A549 (cell line): Measurements from ENCODE around the gene NEDD8. TPM values are rescaled to one million over a fixed set of nuclear protein-coding genes. Genes with fewer than 3 reads are reported as not detected.

Experiments used
- ATAC-seq, 2 experiments: fragments of 200-7000 bp in 1 of 2; fragments of >200 bp in 1 of 2; cut with Nextera tagmentation in 1 of 2; cut with Tn5 transposase in 1 of 2; 3 replicates each; pipeline versions ENCODE4 v1.8.0 to v1.9.1; 2018 to 2020; ENCODE audit warnings: mild to moderate bottlenecking in 1 of 2, moderate library complexity in 1 of 2
- CTCF ChIA-PET: fragments of 300-600 bp; sonication (Branson Sonifier 250); formaldehyde crosslinking; extraction: SDS; loops from one replicate; lab custom pipeline; 2021; ENCODE audit warnings: antibody characterized with exemption, inconsistent platforms; lab: Yijun Ruan, JAX
- POLR2A ChIA-PET: fragments of 350-600 bp; formaldehyde crosslinking; extraction: SDS; loops from one replicate; lab custom pipeline; 2021; ENCODE audit warnings: antibody characterized with exemption, inconsistent platforms; lab: Yijun Ruan, JAX
- DNase-seq, 2 experiments: peaks; one replicate each; pipeline versions ENCODE4 v3.0.0 to v3.0.0-alpha.2; 2011 to 2016; ENCODE audit warnings: low read depth in 1 of 2, low spot score in 1 of 2
- FAIRE-seq: peaks from 2 replicates; lab custom pipeline; 2011; peaks lifted over from hg19 to GRCh38; lab: Jason Lieb, UNC
- H3K27ac ChIP-seq, 2 experiments: fragments of >200 bp; sonication (Bioruptor Twin); formaldehyde crosslinking; 3 replicates each; pipeline ENCODE4 v1.5.1; 2016 to 2017
- H3K4me1 ChIP-seq: fragments of >200 bp; sonication (Bioruptor Twin); formaldehyde crosslinking; 3 replicates; pipeline ENCODE4 v1.6.1; 2016
- H3K4me2 ChIP-seq: fragments of >200 bp; sonication (Bioruptor Twin); formaldehyde crosslinking; 3 replicates; pipeline ENCODE4 v1.6.1; 2016
- H3K4me3 ChIP-seq: fragments of >200 bp; sonication (Bioruptor Twin); formaldehyde crosslinking; 3 replicates; pipeline ENCODE4 v1.5.1; 2016
- H3K9me3 ChIP-seq: fragments of >200 bp; sonication (Bioruptor Twin); formaldehyde crosslinking; 3 replicates; pipeline ENCODE4 v1.6.1; 2016
- BHLHE40 ChIP-seq: IDR thresholded peaks from 2 replicates; pipeline ENCODE4 v1.6.1; 2012; ENCODE audit warnings: low read depth, low read length, inconsistent platforms
- CBX2 ChIP-seq: fragments of 200-600 bp; sonication (generic); IDR thresholded peaks from 2 replicates; pipeline ENCODE4 v1.6.1; 2016; ENCODE audit warnings: low read depth, mild to moderate bottlenecking, borderline replicate concordance
- CEBPB ChIP-seq, 2 experiments: fragments of >200 bp in 1 of 2; sonication (Bioruptor Twin) in 1 of 2; formaldehyde crosslinking in 1 of 2; IDR thresholded peaks; 2 replicates each; pipeline ENCODE4 v1.6.1; 2012 to 2016
- CHD2 ChIP-seq: fragments of 150-350 bp; IDR thresholded peaks from 2 replicates; pipeline ENCODE4 v1.6.1; 2014; ENCODE audit warnings: low read length; ENCODE audit not compliant: partially characterized antibody
- CHD4 ChIP-seq: fragments of 200-600 bp; sonication (generic); IDR thresholded peaks from 2 replicates; pipeline ENCODE4 v1.6.1; 2016; ENCODE audit warnings: antibody characterized with exemption, mild to moderate bottlenecking, borderline replicate concordance
- CTCF ChIP-seq: fragments of >200 bp; sonication (Bioruptor Twin); formaldehyde crosslinking; IDR thresholded peaks from 3 replicates; pipeline ENCODE4 v1.5.1; 2016
- E2F6 ChIP-seq: IDR thresholded peaks from 2 replicates; pipeline ENCODE4 v1.6.1; 2012; ENCODE audit warnings: low read depth, borderline replicate concordance
- EHMT2 ChIP-seq: fragments of 200-600 bp; sonication (generic); IDR thresholded peaks from 2 replicates; pipeline ENCODE4 v1.6.1; 2016; ENCODE audit warnings: antibody characterized with exemption, low read depth, mild to moderate bottlenecking, moderate library complexity
- ELK1 ChIP-seq: fragments of 150-350 bp; IDR thresholded peaks from 2 replicates; pipeline ENCODE4 v1.6.1; 2014; ENCODE audit warnings: low read depth, mild to moderate bottlenecking, low read length
- EP300 ChIP-seq, 2 experiments: fragments of >200 bp; sonication (Bioruptor Twin); formaldehyde crosslinking; IDR thresholded peaks; 2 replicates in 1 of 2; 3 replicates in 1 of 2; pipeline ENCODE4 v1.6.1; 2016 to 2017
- ESRRA ChIP-seq: fragments of 150-350 bp; IDR thresholded peaks from 2 replicates; pipeline ENCODE4 v1.6.1; 2014; ENCODE audit warnings: mild to moderate bottlenecking, low read length, borderline replicate concordance
- FOSB ChIP-seq: fragments of 250-450 bp; sonication (Bioruptor Pico); IDR thresholded peaks from 2 replicates; pipeline ENCODE4 v1.5.0; 2020; ENCODE audit warnings: mild to moderate bottlenecking, moderate library complexity
- FOSL2 ChIP-seq, 2 experiments: fragments of 450-650 bp in 1 of 2; fragments of >200 bp in 1 of 2; sonication (Bioruptor Twin) in 1 of 2; formaldehyde crosslinking; IDR thresholded peaks; 2 replicates each; pipeline versions ENCODE4 v1.5.0 to v1.6.1; 2016 to 2020; ENCODE audit warnings: mild to moderate bottlenecking in 1 of 2, moderate library complexity in 1 of 2
- FOXS1 ChIP-seq: fragments of 250-450 bp; sonication (Bioruptor Pico); IDR thresholded peaks from 2 replicates; pipeline ENCODE4 v1.5.0; 2020; ENCODE audit warnings: mild to moderate bottlenecking, moderate library complexity
- HDAC2 ChIP-seq: fragments of 200-600 bp; sonication (generic); IDR thresholded peaks from 2 replicates; pipeline ENCODE4 v1.6.1; 2016
- HEYL ChIP-seq: fragments of 250-450 bp; sonication (Bioruptor Pico); IDR thresholded peaks from 2 replicates; pipeline ENCODE4 v1.8.0; 2021; ENCODE audit warnings: mild to moderate bottlenecking, moderate library complexity
- HMGXB4 ChIP-seq: fragments of 250-450 bp; sonication (Bioruptor Pico); IDR thresholded peaks from 2 replicates; pipeline ENCODE4 v1.5.0; 2021; ENCODE audit warnings: mild to moderate bottlenecking, moderate library complexity, borderline replicate concordance
- HOXB5 ChIP-seq: fragments of 250-450 bp; sonication (Bioruptor Pico); IDR thresholded peaks from 2 replicates; pipeline ENCODE4 v1.5.0; 2020; ENCODE audit warnings: mild to moderate bottlenecking, moderate library complexity
- JUNB ChIP-seq: fragments of >200 bp; sonication (Bioruptor Twin); formaldehyde crosslinking; IDR thresholded peaks from 2 replicates; pipeline ENCODE4 v1.6.1; 2016
- KDM1A ChIP-seq: fragments of 200-600 bp; sonication (generic); IDR thresholded peaks from 2 replicates; pipeline ENCODE4 v1.6.1; 2016; ENCODE audit warnings: low read depth, mild to moderate bottlenecking
- KDM5A ChIP-seq: fragments of 200-600 bp; sonication (generic); IDR thresholded peaks from 2 replicates; pipeline ENCODE4 v1.6.1; 2016; ENCODE audit warnings: antibody characterized with exemption, mild to moderate bottlenecking
- MAFK ChIP-seq: fragments of 450-650 bp; IDR thresholded peaks from 2 replicates; pipeline ENCODE4 v1.6.1; 2014; ENCODE audit not compliant: partially characterized antibody
- MAX ChIP-seq: IDR thresholded peaks from 2 replicates; pipeline ENCODE4 v1.6.1; 2012
- MYC ChIP-seq: IDR thresholded peaks from 2 replicates; pipeline ENCODE4 v1.6.1; 2012; ENCODE audit warnings: mild to moderate bottlenecking, inconsistent platforms, low read length, improper control_type of control experiment, borderline replicate concordance
- NFE2L2 ChIP-seq: fragments of 150-350 bp; conservative IDR thresholded peaks from 2 replicates; pipeline ENCODE4 v1.6.1; 2014; ENCODE audit warnings: low read length
- NPAS2 ChIP-seq: fragments of 250-450 bp; sonication (Bioruptor Pico); IDR thresholded peaks from 2 replicates; pipeline ENCODE4 v1.8.0; 2022; ENCODE audit warnings: mild to moderate bottlenecking, moderate library complexity, borderline replicate concordance
- PBX3 ChIP-seq: IDR thresholded peaks from 2 replicates; pipeline ENCODE4 v1.6.1; 2012
- POLR2AphosphoS2 ChIP-seq: conservative IDR thresholded peaks from 2 replicates; pipeline ENCODE4 v1.6.1; 2012; ENCODE audit warnings: low read length, improper control_type of control experiment, inconsistent platforms
- RCOR1 ChIP-seq: fragments of 150-350 bp; IDR thresholded peaks from 2 replicates; pipeline ENCODE4 v1.6.1; 2014; ENCODE audit warnings: antibody characterized with exemption, low read length, low read depth
- RFX5 ChIP-seq: fragments of 450-650 bp; IDR thresholded peaks from 2 replicates; pipeline ENCODE4 v1.7.1; 2014; ENCODE audit warnings: antibody characterized with exemption, mild to moderate bottlenecking, moderate library complexity
- SREBF2 ChIP-seq: fragments of 450-650 bp; IDR thresholded peaks from 2 replicates; pipeline ENCODE4 v1.6.1; 2014; ENCODE audit warnings: mild to moderate bottlenecking, moderate library complexity
- TFCP2L1 ChIP-seq: fragments of 250-450 bp; sonication (Bioruptor Pico); IDR thresholded peaks from 2 replicates; pipeline ENCODE4 v1.5.0; 2021; ENCODE audit warnings: mild to moderate bottlenecking
- ZC3H11A ChIP-seq: fragments of 450-650 bp; IDR thresholded peaks from 2 replicates; pipeline ENCODE4 v1.6.1; 2014; ENCODE audit warnings: antibody characterized with exemption, mild to moderate bottlenecking
- ZFP36 ChIP-seq: fragments of 450-650 bp; IDR thresholded peaks from 2 replicates; pipeline ENCODE4 v1.6.1; 2014; ENCODE audit warnings: borderline replicate concordance; ENCODE audit not compliant: partially characterized antibody
- ZNF302 ChIP-seq: fragments of 250-450 bp; sonication (Bioruptor Pico); IDR thresholded peaks from 2 replicates; pipeline ENCODE4 v1.9.0; 2021; ENCODE audit warnings: inconsistent platforms, mild to moderate bottlenecking, moderate library complexity
- WGBS: methylation state at CpG from one replicate; pipeline ENCODE4 v1.1.6; 2017; ENCODE audit errors: missing lambda C conversion rate; 5-methylcytosine and 5-hydroxymethylcytosine counted together
- polyA plus RNA-seq, 4 experiments: library from polyadenylated mRNA; depleted of rRNA in 3 of 4; stranded (reverse); fragments of >200 nt; fragmentation: RNase III in 1 of 4; extraction: RNeasy Plus Mini Kit Qiagen cat#74134 plus additional on column Dnase treatment in 1 of 4; gene quantifications; 2 replicates in 3 of 4; 3 replicates in 1 of 4; pipeline ENCODE4 v1.2.3, GENCODE V29; 2011 to 2017

The NEDD8 gene
- polyA plus RNA-seq, 2 of the 4 experiments (the other 2 are of a cell fraction) = 433 to 589 TPM

- ChIA-PET CTCF (interaction anchor here (0.5 to 4.3 kb wide), 25 partner anchors 9 to 226 kb away, joined by 3 to 31 read pairs (median 4); partner anchors contain the start of genes CIDEB, DHRS1, IPO4 and IRF9), POLR2A (interaction anchor here (0.6 to 3.6 kb wide), 9 partner anchors 15 to 914 kb away, joined by 3 to 36 read pairs (median 3); partner anchors contain the start of genes CBLN3, DCAF11, IPO4 and KHNYN)
- ATAC-seq = peak; percentile 77 to 84
- peaks cover 24% of the 10 kb centered on the region for H3K4me1 ChIP-seq
- peak within 1 kb of the TSS; percentile 72 for H3K4me2 ChIP-seq
- H3K4me3 ChIP-seq = peak within 1 kb of the TSS; percentile 63
- H3K27ac ChIP-seq = peak within 1 kb of the TSS; percentile 80 to 92
- WGBS = under 1% methylated on average over 34 of the region's 40 CpGs
- DNase-seq = peak; percentile 90 to 95
- no peak for FAIRE-seq
- H3K9me3 ChIP-seq = no peaks in the 10 kb centered on the region
- TF ChIP-seq EHMT2 = no peak
- TF ChIP-seq ZNF302 (CRISPR knock-in tag) = no peak
- TF ChIP-seq BHLHE40 = no peak
- no peak for TF ChIP-seq FOSL2 (IDR thresholded peaks at IDR 0.05)
- TF ChIP-seq FOSL2 (CRISPR knock-in tag; IDR thresholded peaks at IDR 0.05) = peak; percentile 57
- no peak for TF ChIP-seq FOSB (CRISPR knock-in tag)
- TF ChIP-seq KDM5A = peak; percentile 87
- no peak for TF ChIP-seq EP300 (IDR thresholded peaks at IDR 0.05)
- peak; percentile 56 for TF ChIP-seq CTCF
- no peak for TF ChIP-seq NFE2L2
- TF ChIP-seq RCOR1 = no peak
- no peak for TF ChIP-seq ELK1
- no peak for TF ChIP-seq JUNB
- no peak for TF ChIP-seq CHD4
- TF ChIP-seq PBX3 = peak; percentile 68; the same call in 1 of the 2 replicates
- TF ChIP-seq ESRRA = no peak
- TF ChIP-seq SREBF2 = no peak
- TF ChIP-seq POLR2AphosphoS2 = no peak
- TF ChIP-seq HDAC2 = no peak
- TF ChIP-seq ZC3H11A = no peak
- TF ChIP-seq MAFK = no peak
- TF ChIP-seq HOXB5 (CRISPR knock-in tag) = no peak
- no peak for TF ChIP-seq KDM1A
- TF ChIP-seq FOXS1 (CRISPR knock-in tag) = no peak
- TF ChIP-seq CHD2 = no peak
- TF ChIP-seq TFCP2L1 (CRISPR knock-in tag) = no peak
- TF ChIP-seq MAX = peak; percentile 81
- TF ChIP-seq CEBPB (IDR thresholded peaks at IDR 0.05) = peak; percentile 60 to 96; a peak in 3 of 4 replicates
- TF ChIP-seq RFX5 = no peak
- no peak for TF ChIP-seq HEYL
- no peak for TF ChIP-seq ZFP36
- TF ChIP-seq HMGXB4 (CRISPR knock-in tag) = no peak
- TF ChIP-seq NPAS2 (CRISPR knock-in tag) = no peak
- no peak for TF ChIP-seq CBX2
- no peak for TF ChIP-seq E2F6
- TF ChIP-seq MYC = 0 out of 2 replicates have a peak, but pooled peaks have one; percentile 44
Measured at GRCh38 chr14:24215495-24216344, 16.4 kb downstream of the NEDD8 start, which contains the start of gene MDP1. MDP1 (minus strand) TSS chr14:24216066; CDS start chr14:24215955, 111 bp downstream.
